Endothelial cell of umbilical vein (primary cell): ENCODE results near the gene KRT31. TPM values are rescaled to one million over a fixed set of nuclear protein-coding genes. Genes with fewer than 3 reads are reported as not detected.

Experiments used
- BruUV-seq: library from RNA; stranded (reverse); fragments of 400-500 nt; replicated peaks from 2 replicates; lab custom pipeline; 2021; lab: Mats Ljungman, UMichigan
- CTCF ChIA-PET: fragments of 300-600, 350-600 bp; sonication (Branson Sonifier 250); formaldehyde crosslinking; loops from one replicate; lab custom pipeline; 2021; ENCODE audit warnings: antibody characterized with exemption, inconsistent platforms; lab: Charles Lee
- POLR2A ChIA-PET: fragments of 300-600, 350-600 bp; sonication (Branson Sonifier 250); formaldehyde crosslinking; loops from one replicate; lab custom pipeline; 2021; ENCODE audit warnings: antibody characterized with exemption, inconsistent platforms; lab: Charles Lee
- DNase-seq: peaks from one replicate; pipeline ENCODE4 v3.0.0-alpha.2; 2011; ENCODE audit warnings: low read depth, low spot score
- FAIRE-seq: peaks from 2 replicates; lab custom pipeline; 2011; peaks lifted over from hg19 to GRCh38; lab: Jason Lieb, UNC
- H2AFZ ChIP-seq: 2 replicates; pipeline ENCODE4 v1.6.0; 2012; ENCODE audit warnings: low read depth, low read length, control low read depth, inconsistent platforms
- H3K27ac ChIP-seq: 2 replicates; pipeline ENCODE4 v1.5.1; 2011; ENCODE audit warnings: low read depth, mild to moderate bottlenecking, control low read depth, low read length, moderate library complexity; ENCODE audit not compliant: insufficient read depth
- H3K27me3 ChIP-seq, 2 experiments: 2 replicates each; pipeline versions ENCODE4 v1.6.0 to v1.6.1; 2011; ENCODE audit warnings: low read length in 2 of 2, mixed read lengths in 1 of 2; ENCODE audit not compliant: control insufficient read depth in 2 of 2, insufficient read depth in 2 of 2
- H3K36me3 ChIP-seq, 2 experiments: 2 replicates in 1 of 2; 3 replicates in 1 of 2; pipeline ENCODE4 v1.5.1; 2011; ENCODE audit warnings: low read length in 2 of 2, mild to moderate bottlenecking in 1 of 2, moderate library complexity in 1 of 2; ENCODE audit not compliant: control insufficient read depth in 2 of 2, insufficient read depth in 2 of 2; ENCODE audit errors: extremely low read depth in 1 of 2
- H3K4me1 ChIP-seq: 3 replicates; pipeline ENCODE4 v1.5.1; 2011; ENCODE audit warnings: mild to moderate bottlenecking, low read length; ENCODE audit not compliant: control insufficient read depth, insufficient read depth; ENCODE audit errors: extremely low read depth
- H3K4me2 ChIP-seq: 2 replicates; pipeline ENCODE4 v1.6.1; 2011; ENCODE audit warnings: low read length, control low read depth, mixed read lengths; ENCODE audit not compliant: insufficient read depth
- H3K4me3 ChIP-seq, 3 experiments: fragments of 200-600 bp in 1 of 3; sonication (generic), shearing (Covaris generic) in 1 of 3; replicated peaks in 1 of 3; 2 replicates each; pipeline ENCODE4 v1.5.1; 2011 to 2016; ENCODE audit warnings: control low read depth in 3 of 3, low read length in 3 of 3, mild to moderate bottlenecking in 2 of 3, inconsistent platforms in 1 of 3, low read depth in 1 of 3, moderate library complexity in 1 of 3; ENCODE audit not compliant: insufficient read depth in 1 of 3
- H3K79me2 ChIP-seq: 2 replicates; pipeline ENCODE4 v1.6.0; 2012; ENCODE audit warnings: low read length, inconsistent platforms; ENCODE audit not compliant: control insufficient read depth, insufficient read depth
- H3K9ac ChIP-seq: replicated peaks from 2 replicates; pipeline ENCODE3; 2011; ENCODE audit warnings: low read length, control low read depth; ENCODE audit not compliant: insufficient read depth; ENCODE audit errors: extremely low read depth
- H3K9me1 ChIP-seq: replicated peaks from 3 replicates; pipeline ENCODE4 v1.6.0; 2011; ENCODE audit warnings: mild to moderate bottlenecking, low read length; ENCODE audit not compliant: control insufficient read depth, insufficient read depth; ENCODE audit errors: extremely low read depth
- H3K9me3 ChIP-seq: replicated peaks from 2 replicates; pipeline ENCODE4 v1.5.1; 2012; ENCODE audit warnings: low read length, inconsistent platforms; ENCODE audit not compliant: control insufficient read depth, insufficient read depth
- H4K20me1 ChIP-seq: replicated peaks from 2 replicates; pipeline ENCODE3; 2011; ENCODE audit warnings: mild to moderate bottlenecking, low read length; ENCODE audit not compliant: control insufficient read depth, insufficient read depth; ENCODE audit errors: extremely low read depth
- EZH2 ChIP-seq: IDR thresholded peaks from 2 replicates; pipeline ENCODE4 v1.6.1; 2012; ENCODE audit warnings: borderline replicate concordance, low read depth, mild to moderate bottlenecking, moderate library complexity, low read length, inconsistent platforms; ENCODE audit not compliant: severe bottlenecking
- FOS ChIP-seq: IDR thresholded peaks from 2 replicates; pipeline ENCODE4 v1.6.1; 2011; ENCODE audit warnings: mild to moderate bottlenecking, low read length, moderate library complexity, borderline replicate concordance; ENCODE audit not compliant: insufficient read depth
- GATA2 ChIP-seq: IDR thresholded peaks from 2 replicates; pipeline ENCODE4 v1.7.0; 2011; ENCODE audit warnings: low read depth, mild to moderate bottlenecking, moderate library complexity, mixed read lengths, low read length; ENCODE audit not compliant: insufficient read length, insufficient read depth
- JUN ChIP-seq: IDR thresholded peaks from 2 replicates; pipeline ENCODE4 v1.6.1; 2011; ENCODE audit warnings: borderline replicate concordance, low read depth; ENCODE audit not compliant: insufficient read length, insufficient read depth
- MYC ChIP-seq: IDR thresholded peaks from one replicate; pipeline ENCODE4 v1.6.1; 2011; ENCODE audit warnings: mild to moderate bottlenecking, low read depth, low read length
- POLR2A ChIP-seq: IDR thresholded peaks from 2 replicates; pipeline ENCODE4 v1.6.1; 2012; ENCODE audit warnings: low read depth, mild to moderate bottlenecking, control low read depth, low read length
- POLR2AphosphoS5 ChIP-seq: IDR thresholded peaks from 2 replicates; pipeline ENCODE4 v1.6.1; 2012; ENCODE audit warnings: low read depth, mild to moderate bottlenecking, control low read depth, low read length, moderate library complexity; ENCODE audit not compliant: insufficient read depth
- dilution Hi-C: fragments of 300-500 bp; cut with MboI; formaldehyde crosslinking; loops from one replicate; pipeline ENCODE4 v1.15.0; 2019; ENCODE audit warnings: low sequenced_read_pairs; ENCODE audit not compliant: extremely low pct_ligation_motif_present
- intact Hi-C: fragments of 100-400 bp; cut with micrococcal nuclease; formaldehyde crosslinking; loops from one replicate; pipeline ENCODE4 v1.10.0; 2022
- polyA plus RNA-seq, 4 experiments: library from polyadenylated mRNA; depleted of rRNA in 3 of 4; stranded (reverse) in 3 of 4; unstranded in 1 of 4; fragments of >200 nt; gene quantifications; 2 replicates each; pipeline versions ENCODE4 v1.2.1 to v1.2.3, GENCODE V29; 2011 to 2012; ENCODE audit warnings: missing spikeins in 1 of 4
- total RNA-seq: library from RNA; stranded (reverse); gene quantifications from 2 replicates; pipeline ENCODE4 v1.2.3, GENCODE V29; 2021
- TF ChIP-seq, protein P1 (sequence below), 2 donors: IDR thresholded peaks; 1 replicate in 1 of 2; 2 replicates in 1 of 2; pipeline ENCODE4 v1.5.1; 2011; ENCODE audit warnings: low read length in 2 of 2, mild to moderate bottlenecking in 2 of 2, moderate library complexity in 2 of 2, control low read depth in 1 of 2, inconsistent platforms in 1 of 2, low read depth in 1 of 2; ENCODE audit not compliant: insufficient read depth in 1 of 2; ENCODE audit errors: extremely low read depth in 1 of 2
- TF ChIP-seq, protein P2 (sequence below): IDR thresholded peaks from 2 replicates; pipeline ENCODE4 v1.6.1; 2011; ENCODE audit not compliant: insufficient read depth, insufficient read length

The KRT31 gene
- total and polyA plus RNA-seq, 2 donors (not counting 3 experiments of a cell fraction or from before 2014, with no cell fraction given) = not detected

DNA sequence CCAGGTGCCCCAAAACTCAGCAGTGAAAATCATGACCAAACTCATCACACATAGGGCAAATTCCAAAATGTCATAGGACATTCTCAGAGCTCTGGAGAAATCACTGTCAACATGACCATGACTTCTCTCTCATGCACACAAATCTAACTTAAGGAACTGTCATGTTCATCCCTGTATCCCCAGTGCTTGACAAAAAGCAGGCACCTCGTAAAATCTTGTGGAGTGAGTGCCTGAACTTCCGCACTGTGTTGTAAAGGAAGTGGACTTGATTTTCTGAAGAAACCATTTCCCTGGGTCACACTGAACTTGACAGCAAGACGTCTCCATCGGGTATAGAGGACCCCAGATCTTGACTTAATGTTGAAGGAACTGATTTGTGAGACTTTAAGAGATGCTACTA, 24.2 kb upstream of the KRT31 start:
- BruUV-seq = no TSS peak
- intact Hi-C loops (loop anchor here (10.0 kb wide), 1 partner anchor 53 kb away; no protein-coding TSS in a partner anchor), dilution Hi-C loops (no loop called here)
- no peak for TF ChIP-seq GATA2
- no peak for TF ChIP-seq JUN
- no peak for TF ChIP-seq EZH2
- TF ChIP-seq POLR2A = no peak
- TF ChIP-seq MYC = no peak
- no peak for TF ChIP-seq POLR2AphosphoS5
- TF ChIP-seq, protein P1, sequence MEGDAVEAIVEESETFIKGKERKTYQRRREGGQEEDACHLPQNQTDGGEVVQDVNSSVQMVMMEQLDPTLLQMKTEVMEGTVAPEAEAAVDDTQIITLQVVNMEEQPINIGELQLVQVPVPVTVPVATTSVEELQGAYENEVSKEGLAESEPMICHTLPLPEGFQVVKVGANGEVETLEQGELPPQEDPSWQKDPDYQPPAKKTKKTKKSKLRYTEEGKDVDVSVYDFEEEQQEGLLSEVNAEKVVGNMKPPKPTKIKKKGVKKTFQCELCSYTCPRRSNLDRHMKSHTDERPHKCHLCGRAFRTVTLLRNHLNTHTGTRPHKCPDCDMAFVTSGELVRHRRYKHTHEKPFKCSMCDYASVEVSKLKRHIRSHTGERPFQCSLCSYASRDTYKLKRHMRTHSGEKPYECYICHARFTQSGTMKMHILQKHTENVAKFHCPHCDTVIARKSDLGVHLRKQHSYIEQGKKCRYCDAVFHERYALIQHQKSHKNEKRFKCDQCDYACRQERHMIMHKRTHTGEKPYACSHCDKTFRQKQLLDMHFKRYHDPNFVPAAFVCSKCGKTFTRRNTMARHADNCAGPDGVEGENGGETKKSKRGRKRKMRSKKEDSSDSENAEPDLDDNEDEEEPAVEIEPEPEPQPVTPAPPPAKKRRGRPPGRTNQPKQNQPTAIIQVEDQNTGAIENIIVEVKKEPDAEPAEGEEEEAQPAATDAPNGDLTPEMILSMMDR (IDR thresholded peaks at IDR 0.05; ENCODE audit: extremely low read depth in 1 of 2, insufficient read depth in 1 of 2, low read depth in 1 of 2, low read length in 2 of 2) = no peak
- no peak for TF ChIP-seq FOS
- TF ChIP-seq, protein P2, sequence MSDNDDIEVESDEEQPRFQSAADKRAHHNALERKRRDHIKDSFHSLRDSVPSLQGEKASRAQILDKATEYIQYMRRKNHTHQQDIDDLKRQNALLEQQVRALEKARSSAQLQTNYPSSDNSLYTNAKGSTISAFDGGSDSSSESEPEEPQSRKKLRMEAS = no peak
- no peaks in the 10 kb centered on the region for H3K9me1 ChIP-seq
- H3K9ac ChIP-seq = no peak overlapping the region
- CTCF ChIA-PET = no interaction called here
- H3K27me3 ChIP-seq = peaks cover 0 to 2% of the 10 kb centered on the region in 2 experiments
- no peaks in the 10 kb centered on the region for H3K4me1 ChIP-seq
- no peak overlapping the region for H3K27ac ChIP-seq
- no peaks in the 10 kb centered on the region for H3K79me2 ChIP-seq
- no peak overlapping the region for H3K4me3 ChIP-seq
- H3K36me3 ChIP-seq = no peaks in the 10 kb centered on the region
- H3K9me3 ChIP-seq = no peaks in the 10 kb centered on the region
- H2AFZ ChIP-seq = no peak overlapping the region
- POLR2A ChIA-PET = no interaction called here
- FAIRE-seq (no peak), DNase-seq (no peak)
- H3K4me2 ChIP-seq = no peak overlapping the region
- no peaks in the 10 kb centered on the region for H4K20me1 ChIP-seq
